NCI-H460 (cell line): ENCODE measurements around the gene CPXM1. TPM values are rescaled to one million over a fixed set of nuclear protein-coding genes. Genes with fewer than 3 reads are reported as not detected.
"Not testable (repeated sequence)": the region's sequence is repeated elsewhere in the genome, so short reads cannot be mapped to it uniquely, and the experiment has no call there.

ENCODE experiments used
- DNase-seq: peaks from one replicate; pipeline ENCODE4 v3.0.0-alpha.2; 2016; ENCODE audit warnings: low read depth; ENCODE audit errors: extremely low read depth
- total RNA-seq: library from RNA; depleted of rRNA; stranded (reverse); fragments of >200 nt; shearing (Covaris generic); gene quantifications from 2 replicates; pipeline ENCODE4 v1.2.3, GENCODE V29; 2014

The CPXM1 gene
- total RNA-seq, 1 experiment from 2014 or later = not detected

DNA sequence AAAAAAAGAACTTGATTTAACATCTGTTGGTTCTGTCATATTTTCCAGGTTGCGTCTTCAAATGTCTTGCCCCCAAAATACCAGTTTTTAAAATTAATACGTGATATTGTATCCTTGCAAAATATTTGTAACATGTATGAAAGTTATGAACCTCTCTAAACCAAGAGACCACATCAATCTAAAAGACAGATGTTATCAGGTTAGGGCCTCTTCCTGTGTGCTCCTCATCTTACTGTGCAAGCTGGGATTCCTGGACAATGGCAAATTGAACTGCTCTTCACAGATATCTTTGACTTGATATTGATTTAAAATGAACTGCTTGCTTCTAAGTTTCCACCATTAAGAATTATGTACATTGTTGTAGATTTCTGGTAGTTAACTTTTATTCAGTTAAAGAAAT lies 25.3 kb upstream of the CPXM1 start:
- DNase-seq = no peak

- no peak for DNase-seq
These were observed 21.6 kb upstream of the CPXM1 start for GRCh38 chr20:2822073-2822472.

DNA sequence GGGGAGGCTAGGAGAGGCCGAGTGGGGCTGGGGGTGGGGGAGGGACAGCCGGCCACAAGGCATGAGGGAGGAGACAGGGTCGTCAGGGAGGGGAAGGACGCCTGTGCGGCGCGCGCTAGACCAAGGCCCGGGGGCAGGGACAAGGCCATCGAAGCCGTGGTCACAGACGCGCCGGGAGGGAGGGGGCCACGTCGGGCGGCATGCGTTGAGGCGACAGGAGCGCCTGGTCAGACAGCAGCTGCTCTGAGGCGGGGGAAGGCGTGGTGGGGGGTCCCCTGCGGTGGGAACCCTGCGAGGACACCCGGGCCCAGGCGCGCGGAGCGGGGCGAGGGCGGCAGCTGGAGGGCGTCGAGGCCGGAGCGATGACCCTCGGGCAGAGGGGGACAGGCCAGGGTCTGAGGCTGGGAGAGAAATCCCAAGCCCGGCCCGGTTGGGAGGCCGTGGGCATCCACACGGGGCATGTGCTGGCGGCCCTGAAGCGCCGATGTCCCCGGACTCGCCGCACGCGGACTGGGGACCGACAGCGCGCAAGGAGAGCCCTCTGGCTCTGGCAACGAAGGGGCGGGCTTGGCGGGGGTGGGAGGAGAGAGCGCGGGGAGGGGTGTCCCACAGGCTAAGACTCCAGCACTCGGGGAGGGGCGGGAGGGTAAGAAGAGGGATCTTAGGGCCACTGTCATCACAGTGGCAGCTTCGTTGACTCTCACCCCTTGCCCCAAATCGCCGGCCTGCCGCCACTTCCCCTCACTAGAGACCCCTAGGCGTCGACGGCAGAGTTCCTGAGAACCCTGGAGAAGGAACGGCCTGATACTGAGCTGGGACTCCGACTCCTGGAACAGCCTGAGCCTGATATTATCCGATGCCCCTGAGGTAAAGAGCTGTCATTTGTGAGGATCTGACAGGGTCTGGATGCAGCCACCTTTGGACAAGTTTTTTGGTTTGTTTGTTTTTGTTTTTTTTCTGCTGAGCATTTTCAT lies 20.8 kb upstream of the CPXM1 start:
- DNase-seq = no peak

DNA sequence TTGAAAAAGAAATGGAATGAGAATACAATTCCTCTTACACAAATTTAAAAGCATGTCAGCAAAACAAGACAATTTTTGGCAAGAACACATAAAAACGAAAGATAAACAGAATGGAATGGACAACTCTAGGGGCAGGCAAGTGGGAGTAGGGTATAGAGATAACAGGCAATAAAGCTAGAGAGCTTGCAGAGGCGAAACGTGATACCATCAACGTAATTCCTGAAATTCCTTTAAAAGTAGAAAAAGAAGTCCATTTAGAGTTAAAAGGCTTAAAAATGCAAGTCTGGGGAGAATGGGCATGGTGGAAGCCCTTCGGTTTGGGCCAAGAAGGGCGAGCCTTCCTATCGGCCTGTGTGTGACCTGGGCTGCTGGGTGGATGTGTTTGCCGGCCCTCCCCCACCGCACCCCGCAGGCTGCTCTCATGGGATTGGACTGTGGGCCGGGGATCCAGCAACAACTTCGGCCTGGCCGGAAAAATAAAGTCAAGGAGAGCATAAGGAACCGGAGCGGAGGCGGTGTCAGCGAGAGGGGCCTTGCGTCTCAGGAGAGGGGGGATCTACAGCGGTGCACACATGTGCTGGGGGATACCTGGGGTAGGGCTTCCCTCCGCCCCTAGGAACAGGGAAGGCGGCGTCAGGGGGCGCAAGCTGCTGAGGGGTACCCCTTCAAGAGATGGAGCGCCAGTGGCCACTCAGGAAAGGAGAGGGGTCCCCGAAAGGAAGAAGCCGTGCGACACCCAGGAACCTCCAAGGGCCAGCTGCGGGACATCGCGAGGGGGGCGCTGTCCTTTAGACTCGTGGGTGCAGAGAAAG lies 19.9 kb upstream of the CPXM1 start:
- no peak for DNase-seq

DNA sequence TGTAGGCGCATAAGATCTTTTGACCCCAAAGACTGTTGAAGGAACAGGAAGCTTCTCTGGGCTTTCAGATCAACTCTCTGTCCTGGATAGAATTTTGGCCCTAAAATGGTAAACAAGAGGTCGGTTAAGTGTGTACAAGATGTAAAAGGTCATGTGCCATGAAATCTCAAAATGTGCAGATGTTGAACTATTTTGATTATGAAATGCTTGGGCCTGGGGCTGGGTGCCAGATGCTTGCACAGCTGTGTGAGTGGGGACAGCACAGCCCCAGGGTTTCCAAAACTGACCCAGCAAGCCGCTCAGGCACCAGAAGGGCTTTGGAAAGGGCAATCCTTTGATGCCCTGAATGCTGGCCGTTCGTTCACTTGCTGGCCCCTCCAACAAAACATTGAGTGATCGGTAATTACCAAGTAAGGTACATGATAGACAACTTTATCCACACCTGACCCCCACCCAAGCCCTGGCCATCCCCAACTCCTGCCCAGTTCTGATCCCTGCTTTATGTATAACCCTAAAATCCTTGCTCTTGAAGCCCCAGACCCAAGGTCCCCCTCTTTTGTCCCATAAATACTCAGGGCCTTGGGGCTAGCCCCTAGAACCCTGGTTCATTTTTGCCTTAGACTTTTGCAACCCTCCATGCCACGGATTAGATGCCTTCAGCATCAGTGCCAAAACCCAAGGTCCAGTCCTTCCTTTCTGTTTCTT lies 17.6 kb upstream of the CPXM1 start:
- DNase-seq = no peak

- DNase-seq = no peak
These were observed 16.9 kb upstream of the CPXM1 start for GRCh38 chr20:2817341-2817726.

- no peak for DNase-seq
These were observed 16.3 kb upstream of the CPXM1 start for GRCh38 chr20:2816583-2817340.

DNA sequence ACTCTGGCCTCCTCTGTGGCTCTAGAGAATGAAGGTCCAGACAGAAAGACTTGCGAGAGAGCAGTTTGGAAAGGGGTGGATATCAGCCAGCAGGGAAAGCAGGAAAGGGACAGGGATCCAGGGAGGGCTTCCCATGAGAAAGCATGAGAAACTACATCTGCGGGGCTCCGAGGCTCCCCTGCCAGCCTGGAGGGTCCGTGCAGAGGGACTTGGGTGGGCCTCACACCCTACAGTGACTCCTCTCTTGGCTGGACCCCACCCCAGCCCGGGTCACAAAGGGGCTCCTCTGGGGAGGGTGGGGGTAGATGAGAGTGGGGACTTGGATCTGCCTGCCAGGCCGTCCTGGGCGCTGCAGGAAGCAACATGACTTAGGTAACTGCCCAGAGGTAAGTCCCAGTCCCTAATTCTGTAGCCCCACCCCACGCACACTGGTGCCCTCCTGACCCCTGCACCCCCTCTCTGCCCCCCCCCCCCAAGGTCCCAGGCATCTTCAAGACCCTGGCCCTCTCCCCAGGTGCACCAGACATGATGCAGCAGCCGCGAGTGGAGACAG lies 15.7 kb upstream of the CPXM1 start, which contains the start of gene TMEM239:
TSS of gene TMEM239 (plus strand) at position 335 of the 553 bp plus-strand sequence. CDS start at position 526, 191 bp downstream.
- no peak for DNase-seq

GRCh38 chr20:2815242-2815900 lies 14.9 kb upstream of the CPXM1 start:
- DNase-seq = no peak

- DNase-seq = peak; percentile 76
These were observed 14.2 kb upstream of the CPXM1 start, which contains the start of gene C20orf141 for GRCh38 chr20:2814587-2815051. Gene C20orf141 (plus strand): TSS chr20:2814987. CDS start chr20:2815185, 198 bp downstream.

GRCh38 chr20:2814076-2814475 lies 13.6 kb upstream of the CPXM1 start:
- no peak for DNase-seq

DNA sequence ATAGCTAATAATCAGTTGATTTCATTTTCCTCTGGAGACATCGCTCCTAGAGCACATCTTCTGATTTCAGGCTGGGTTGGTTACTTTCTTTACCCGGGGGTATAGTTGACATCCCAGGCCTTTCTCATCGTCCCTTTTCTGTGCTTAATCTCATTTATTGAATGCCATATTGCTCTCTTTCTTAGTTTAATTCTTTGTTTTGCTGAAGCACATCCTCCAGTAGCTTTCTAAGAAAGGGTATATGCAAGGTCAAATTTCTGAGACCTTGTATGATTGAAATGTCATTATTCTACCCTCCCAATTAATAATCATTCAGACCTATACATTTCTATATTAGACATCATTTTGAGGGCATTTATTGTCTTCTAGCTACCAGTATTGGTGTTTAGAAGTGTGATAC lies 11.8 kb upstream of the CPXM1 start:
- no peak for DNase-seq

GRCh38 chr20:2809690-2810089 lies 9.3 kb upstream of the CPXM1 start:
- no peak for DNase-seq

DNA sequence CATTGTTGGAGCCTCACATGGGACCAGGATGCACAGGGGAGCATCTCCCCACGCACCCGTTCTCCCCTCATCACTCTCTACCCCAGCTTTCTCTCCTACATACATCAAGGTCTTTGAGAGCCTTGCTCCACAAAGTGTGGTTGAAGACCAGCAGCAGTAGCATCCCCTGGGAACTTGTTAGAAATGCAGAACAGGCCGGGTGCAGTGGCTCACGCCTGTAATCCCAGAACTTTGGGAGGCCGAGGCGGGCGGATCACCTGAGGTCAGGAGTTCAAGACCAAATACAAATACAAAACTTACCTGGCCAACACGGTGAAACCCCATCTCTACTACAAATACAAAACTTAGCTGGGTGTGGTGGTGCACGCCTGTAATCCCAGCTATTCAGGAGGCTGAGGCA lies 7.5 kb upstream of the CPXM1 start:
- DNase-seq = not testable (repeated sequence)

DNA sequence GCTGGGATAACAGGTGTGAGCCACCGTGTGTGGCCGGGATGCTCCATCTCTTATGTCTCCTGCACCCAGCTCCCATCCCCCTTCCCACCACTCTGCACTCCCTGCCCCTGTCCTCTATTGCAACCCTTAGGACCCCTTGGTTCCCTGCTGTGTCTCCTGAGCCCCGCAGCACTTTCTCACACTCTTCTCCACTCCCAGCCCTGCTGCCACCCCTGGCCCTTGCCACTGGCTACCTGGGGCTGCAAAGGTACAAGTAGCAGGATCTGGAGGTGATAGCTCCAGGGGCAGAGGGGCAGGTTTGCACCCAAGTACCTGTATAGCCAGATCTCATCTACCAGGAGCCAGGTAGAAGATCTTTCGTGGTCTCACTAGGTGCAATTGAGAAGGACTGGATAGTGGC lies 6.6 kb upstream of the CPXM1 start:
- DNase-seq = no peak

DNA sequence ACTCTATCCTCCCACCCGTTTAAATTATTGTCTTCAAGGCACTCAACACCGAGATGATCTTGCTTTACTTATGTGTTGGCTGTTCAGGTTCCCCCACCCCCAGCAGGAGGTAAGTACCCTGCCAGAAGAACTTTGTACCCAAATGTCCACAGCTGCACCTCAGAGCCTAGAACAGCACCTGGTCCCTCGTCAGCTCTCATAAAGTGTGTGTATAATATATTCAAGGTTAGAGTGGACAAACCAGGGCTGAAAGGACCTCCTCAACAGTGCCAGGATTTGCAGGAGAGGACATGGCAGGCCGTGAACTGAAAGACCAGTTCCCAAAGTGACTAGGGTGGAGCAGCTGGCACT lies 5.9 kb upstream of the CPXM1 start:
- no peak for DNase-seq

DNA sequence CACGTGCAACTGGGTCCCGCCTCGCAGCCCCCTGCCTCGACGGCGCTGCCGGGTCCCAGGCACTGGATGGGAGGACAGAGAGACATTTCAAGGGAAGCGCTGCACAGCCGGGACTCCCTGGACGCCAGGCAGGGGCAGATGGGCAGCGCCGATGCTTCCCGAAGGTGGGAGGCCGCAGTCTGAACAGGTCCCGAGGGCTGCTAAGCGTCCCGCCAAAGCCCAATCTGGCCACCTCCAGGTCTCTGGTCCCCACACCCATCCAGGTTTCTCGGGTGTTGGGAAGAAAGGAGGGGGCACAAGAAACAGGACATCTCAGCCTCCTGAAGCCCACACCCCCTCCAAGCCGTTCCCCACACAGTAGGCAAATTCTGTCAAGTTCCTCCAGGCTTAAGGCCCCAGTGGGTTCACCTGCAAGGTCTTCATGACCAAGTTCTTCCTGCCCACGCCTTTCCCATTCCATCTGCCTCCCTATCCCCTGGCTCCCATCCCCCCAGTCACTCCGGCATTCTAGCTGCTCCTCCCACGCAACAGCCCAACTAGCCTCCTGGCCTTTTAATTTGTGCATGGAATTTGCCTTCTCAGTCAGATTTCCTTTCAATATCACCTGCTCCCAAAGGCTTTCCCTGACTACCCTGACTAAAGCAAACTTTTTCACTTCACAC lies 5.4 kb upstream of the CPXM1 start:
- no peak for DNase-seq

GRCh38 chr20:2804852-2805688 lies 4.6 kb upstream of the CPXM1 start:
- no peak for DNase-seq
